Vagina (tissue), 2 donors: Measurements from ENCODE around the gene FAM234B. TPM values are rescaled to one million over a fixed set of nuclear protein-coding genes. Genes with fewer than 3 reads are reported as not detected.

Experiments used
- DNase-seq, 2 donors: peaks; one replicate each; pipeline ENCODE4 v3.0.0-alpha.2; 2017; ENCODE audit errors: extremely low spot score in 2 of 2
- H3K27ac ChIP-seq: fragments of 200-600 bp; sonication (generic); one replicate; pipeline ENCODE4 v1.5.1; 2019
- H3K27me3 ChIP-seq: fragments of 200-600 bp; sonication (generic); one replicate; pipeline ENCODE4 v1.5.1; 2019
- H3K36me3 ChIP-seq, 2 donors: fragments of 200-600 bp; sonication (generic); one replicate each; pipeline ENCODE4 v1.5.1; 2017 to 2019
- H3K4me1 ChIP-seq: fragments of 200-600 bp; sonication (generic); one replicate; pipeline ENCODE4 v1.5.1; 2019
- H3K4me3 ChIP-seq, 2 donors: fragments of 200-600 bp; sonication (generic); 1 replicate in 1 of 2; 2 replicates in 1 of 2; pipeline ENCODE4 v1.5.1; 2016 to 2019
- H3K9me3 ChIP-seq: fragments of 200-600 bp; sonication (generic); one replicate; pipeline ENCODE4 v1.5.1; 2019
- CTCF ChIP-seq, 3 experiments: fragments of 450-650 bp in 2 of 3; fragments of 200-600 bp in 1 of 3; sonication (generic) in 1 of 3; IDR thresholded peaks; one replicate each; pipeline ENCODE4 v1.5.1; 2017 to 2019; ENCODE audit warnings: antibody characterized with exemption in 3 of 3, mild to moderate bottlenecking in 2 of 3, moderate library complexity in 2 of 3
- POLR2A ChIP-seq, 2 donors: fragments of 450-650 bp; IDR thresholded peaks; one replicate each; pipeline ENCODE4 v1.6.1; 2017; ENCODE audit warnings: antibody characterized with exemption in 2 of 2, mild to moderate bottlenecking in 2 of 2, moderate library complexity in 2 of 2
- POLR2AphosphoS5 ChIP-seq, 2 donors: sonication (generic); formaldehyde crosslinking; IDR thresholded peaks; one replicate each; pipeline ENCODE4 v1.9.0; 2017; ENCODE audit warnings: antibody characterized with exemption in 2 of 2, mild to moderate bottlenecking in 2 of 2, low read depth in 1 of 2; ENCODE audit not compliant: insufficient read depth in 1 of 2
- intact Hi-C: fragments of 100-400 bp; cut with DNase I; formaldehyde crosslinking; loops from one replicate; pipeline ENCODE4 v1.15.1; 2023
- total RNA-seq: library from RNA; depleted of rRNA; stranded (reverse); fragments of >200 nt; gene quantifications from one replicate; pipeline ENCODE4 v1.2.3, GENCODE V29; 2016

FAM234B gene
- total RNA-seq, 1 donor from 2014 or later, result 11.0 TPM

- Histone ChIP-seq H3K4me3 (no peak overlapping the region), H3K4me1 (no peaks in the 10 kb centered on the region), H3K36me3 (no peaks in the 10 kb centered on the region), H3K27ac (no peak overlapping the region), H3K9me3 (no peaks in the 10 kb centered on the region), H3K27me3 (no peaks in the 10 kb centered on the region)
- DNase-seq, result no peak
- TF ChIP-seq CTCF (IDR thresholded peaks at IDR 0.05) (no peak), POLR2AphosphoS5 (IDR thresholded peaks at IDR 0.05; ENCODE audit: insufficient read depth in 1 of 2, low read depth in 1 of 2) (no peak)
- intact Hi-C loops, result loop anchor here (10.0 kb wide), 1 partner anchor 211 kb away; no protein-coding TSS in a partner anchor
Observed at GRCh38 chr12:13023811-13024530, 20.2 kb upstream of the FAM234B start.

- no peak for TF ChIP-seq POLR2A (IDR thresholded peaks at IDR 0.05)
- TF ChIP-seq CTCF (IDR thresholded peaks at IDR 0.05), result no peak
- no peak for TF ChIP-seq POLR2AphosphoS5 (IDR thresholded peaks at IDR 0.05; ENCODE audit: insufficient read depth in 1 of 2, low read depth in 1 of 2)
- intact Hi-C loops, result loop anchor here (10.0 kb wide), 1 partner anchor 210 kb away; no protein-coding TSS in a partner anchor
- H3K4me3 ChIP-seq, result no peak overlapping the region
Observed at GRCh38 chr12:13024531-13024916, 19.7 kb upstream of the FAM234B start.

GRCh38 chr12:13026286-13026685 is 17.9 kb upstream of the FAM234B start:
- Histone ChIP-seq H3K36me3 (no peaks in the 10 kb centered on the region), H3K4me1 (no peaks in the 10 kb centered on the region), H3K4me3 (no peak overlapping the region), H3K27me3 (no peaks in the 10 kb centered on the region), H3K9me3 (no peaks in the 10 kb centered on the region), H3K27ac (no peak overlapping the region)
- TF ChIP-seq CTCF (IDR thresholded peaks at IDR 0.05), result no peak
- no peak for TF ChIP-seq POLR2AphosphoS5 (IDR thresholded peaks at IDR 0.05; ENCODE audit: insufficient read depth in 1 of 2, low read depth in 1 of 2)
- no peak for DNase-seq
- intact Hi-C loops, result loop anchor here (10.0 kb wide), 1 partner anchor 209 kb away; no protein-coding TSS in a partner anchor

More at GRCh38 chr12:13024531-13024916, 19.7 kb upstream of the FAM234B start:
- H3K4me1 ChIP-seq, result no peaks in the 10 kb centered on the region
- H3K27me3 ChIP-seq, result no peaks in the 10 kb centered on the region
- no peak for DNase-seq
- H3K9me3 ChIP-seq, result no peaks in the 10 kb centered on the region
- no peak overlapping the region for H3K27ac ChIP-seq
- no peaks in the 10 kb centered on the region for H3K36me3 ChIP-seq

GRCh38 chr12:13027032-13027431 is 17.1 kb upstream of the FAM234B start:
- no peak for TF ChIP-seq POLR2A (IDR thresholded peaks at IDR 0.05)
- Histone ChIP-seq H3K4me3 (no peak overlapping the region), H3K4me1 (no peaks in the 10 kb centered on the region), H3K27ac (no peak overlapping the region), H3K36me3 (no peaks in the 10 kb centered on the region), H3K27me3 (no peaks in the 10 kb centered on the region), H3K9me3 (no peaks in the 10 kb centered on the region)
- intact Hi-C loops, result loop anchor here (10.0 kb wide), 1 partner anchor 208 kb away; no protein-coding TSS in a partner anchor
- DNase-seq, result no peak

- no peak for TF ChIP-seq POLR2A (IDR thresholded peaks at IDR 0.05)
- TF ChIP-seq POLR2AphosphoS5 (IDR thresholded peaks at IDR 0.05; ENCODE audit: insufficient read depth in 1 of 2, low read depth in 1 of 2), result no peak
- TF ChIP-seq CTCF (IDR thresholded peaks at IDR 0.05), result no peak
- no peak for DNase-seq
- Histone ChIP-seq H3K27ac (no peak overlapping the region), H3K4me1 (no peaks in the 10 kb centered on the region), H3K27me3 (no peaks in the 10 kb centered on the region), H3K4me3 (no peak overlapping the region), H3K36me3 (no peaks in the 10 kb centered on the region), H3K9me3 (no peaks in the 10 kb centered on the region)
- intact Hi-C loops, result loop anchor here (10.0 kb wide), 1 partner anchor 207 kb away; no protein-coding TSS in a partner anchor
Observed at GRCh38 chr12:13027508-13027907, 16.7 kb upstream of the FAM234B start.
